Hypothalamus (tissue), 51 donors: ENCODE measurements around the gene PIM3.
A peak's percentile ranks its signal among the peaks of the same experiment; 100 is the strongest.
"Not testable (repeated sequence)": the region's sequence is repeated elsewhere in the genome, so short reads cannot be mapped to it uniquely, and the experiment has no call there.

ENCODE experiments used
- DNase-seq, 51 donors: peaks; one replicate each; lab custom pipeline; 2025; lab: John Stamatoyannopoulos, UW

PIM3 gene

DNA sequence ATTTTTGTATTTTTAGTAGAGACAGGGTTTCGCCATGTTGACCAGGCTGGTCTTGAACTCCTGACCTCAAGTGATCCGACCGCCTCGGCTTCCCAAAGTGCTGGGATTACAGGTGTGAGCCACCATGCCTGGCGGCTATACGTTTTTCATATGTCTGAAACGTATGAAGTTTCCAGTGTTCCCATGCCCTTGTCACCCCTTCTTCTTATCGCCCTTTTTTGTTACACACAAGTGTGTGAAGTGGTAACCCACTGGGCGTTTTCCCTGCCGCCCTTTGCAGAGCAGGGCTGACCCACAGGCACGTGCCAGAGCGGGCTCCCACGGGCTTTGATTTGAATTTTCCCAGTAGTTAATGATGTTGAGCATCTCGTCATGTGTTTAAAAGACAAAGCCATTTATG is 17.0 kb downstream of the PIM3 start:
- DNase-seq: no peak

DNA sequence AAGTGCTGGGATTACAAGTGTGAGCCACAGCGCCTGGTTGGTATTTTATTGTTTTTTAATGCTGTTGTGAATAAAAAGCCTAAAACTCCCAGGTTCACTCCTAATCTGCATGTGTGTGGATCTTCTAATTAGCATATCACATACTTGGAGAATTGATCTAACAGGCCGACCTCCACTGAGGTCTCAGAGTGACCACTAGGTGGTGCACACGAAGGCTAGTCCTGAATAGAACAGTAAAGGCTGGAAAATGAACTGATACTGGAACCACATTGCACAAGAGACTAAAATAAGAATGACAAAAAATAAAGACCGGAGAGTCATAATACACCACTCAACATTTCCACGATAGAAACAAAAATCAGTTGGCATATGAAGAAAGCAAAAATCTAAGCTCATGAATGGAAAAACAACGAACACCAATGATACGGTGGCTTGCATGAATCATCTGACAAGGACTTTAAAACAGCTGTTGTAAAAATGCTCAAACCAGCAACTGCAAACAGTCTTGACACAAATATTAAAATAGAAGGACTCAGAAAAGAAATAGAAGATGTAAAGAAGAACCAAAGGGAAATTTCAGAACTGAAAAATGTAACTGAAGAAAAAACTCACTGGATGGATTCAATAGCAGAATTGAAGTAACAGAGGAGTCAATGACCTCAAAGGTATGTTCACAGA is 19.2 kb downstream of the PIM3 start:
- no peak for DNase-seq

- not testable (repeated sequence) for DNase-seq
Measured at GRCh38 chr22:49981799-49982198, 21.2 kb downstream of the PIM3 start.

DNA sequence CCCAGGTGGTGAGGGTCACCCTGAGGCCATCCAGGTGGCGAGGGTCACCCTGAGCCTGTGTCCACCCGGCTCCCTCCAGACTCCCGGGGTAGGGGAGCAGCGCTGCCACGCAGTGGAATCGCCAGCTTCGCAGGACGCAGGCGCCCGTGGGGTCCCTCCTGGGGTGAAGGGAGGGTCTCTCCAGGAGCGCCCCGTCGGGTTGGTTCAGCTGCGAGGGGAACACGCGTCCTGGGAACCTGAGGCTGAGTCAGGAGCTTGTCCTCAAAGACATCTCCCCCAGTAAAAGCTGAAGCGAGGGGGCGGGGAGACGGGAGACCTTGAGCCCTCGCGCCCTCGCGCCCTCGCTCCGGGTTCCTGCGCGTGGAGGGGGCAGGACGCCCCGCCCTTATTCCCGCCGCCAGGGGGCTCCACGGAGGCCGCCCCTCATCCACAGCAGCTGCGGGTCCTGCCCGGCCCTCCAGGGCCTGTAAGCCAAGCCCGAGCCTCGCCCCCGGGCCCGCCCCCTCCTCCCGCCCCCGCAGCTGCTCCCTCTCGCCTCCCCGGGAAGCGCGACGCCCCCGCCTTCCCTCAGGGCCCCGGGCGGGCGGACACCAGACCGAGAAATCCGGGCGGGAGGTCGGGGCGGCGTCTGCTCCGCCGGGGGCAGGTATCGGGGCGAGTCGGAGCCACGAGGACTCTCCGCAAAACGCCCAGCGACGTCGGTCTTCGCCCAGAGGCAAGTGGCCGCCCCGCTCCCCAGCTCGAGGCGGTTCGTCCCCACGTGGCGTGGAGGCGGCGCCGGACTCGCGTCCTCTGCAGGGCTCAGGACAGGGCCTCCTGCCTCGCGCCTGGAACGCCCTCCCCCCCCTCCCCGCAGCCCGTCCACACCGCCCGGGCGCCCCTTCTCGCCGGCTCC is 22.8 kb downstream of the PIM3 start:
- DNase-seq: no peak

- no peak for DNase-seq
Measured at GRCh38 chr22:49986325-49986724, 25.8 kb downstream of the PIM3 start.

DNA sequence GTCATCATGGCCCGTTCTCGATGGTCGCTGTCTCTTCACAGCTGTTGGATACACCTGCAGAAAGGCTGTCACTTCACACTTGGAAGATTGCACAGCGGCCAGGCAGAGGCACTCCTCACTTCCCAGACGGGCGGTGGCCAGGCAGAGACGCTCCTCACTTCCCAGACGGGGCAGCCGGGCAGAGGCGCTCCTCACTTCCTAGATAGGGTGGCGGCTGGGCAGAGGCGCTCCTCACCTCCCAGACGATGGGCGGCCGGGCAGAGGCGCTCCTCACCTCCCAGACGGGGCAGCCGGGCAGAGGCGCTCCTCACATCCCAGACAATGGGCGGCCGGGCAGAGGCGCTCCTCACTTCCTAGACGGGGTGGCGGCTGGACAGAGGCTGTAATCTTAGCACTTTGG is 29.3 kb downstream of the PIM3 start:
- DNase-seq: not testable (repeated sequence)

- DNase-seq: no peak
Measured at GRCh38 chr22:49991167-49991566, 30.6 kb downstream of the PIM3 start.

DNA sequence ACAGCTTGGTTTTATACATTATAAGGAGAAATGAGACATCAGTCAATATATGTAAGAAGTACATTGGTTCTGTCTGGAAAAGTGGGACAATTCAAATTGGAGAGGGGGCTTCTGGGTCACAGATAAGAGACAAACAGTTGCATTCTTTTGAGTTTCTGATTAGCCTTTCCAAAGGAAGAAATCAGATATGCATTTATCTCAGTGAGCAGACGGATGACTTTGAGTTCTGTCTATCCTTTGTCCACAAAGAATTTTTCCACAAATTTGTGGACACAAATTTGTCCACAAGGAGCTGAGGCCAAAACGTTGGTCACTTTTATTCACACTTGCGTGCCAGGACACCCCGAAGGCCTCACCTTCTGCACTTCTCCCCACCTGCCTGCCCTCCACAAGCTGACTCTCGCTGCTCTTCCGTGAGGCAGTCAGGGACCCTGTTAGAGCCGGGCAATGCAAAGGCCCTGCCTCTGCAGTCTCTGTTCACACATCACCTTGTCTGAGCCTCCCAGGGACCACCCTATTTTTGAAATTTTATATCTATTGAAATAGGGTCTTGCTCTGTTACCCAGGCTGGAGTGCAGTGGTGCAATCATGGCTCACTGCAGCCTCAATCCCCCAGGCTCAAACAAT is 31.4 kb downstream of the PIM3 start:
- DNase-seq: no peak

- DNase-seq: peak in 49 of 51 donors; percentile 19 to 93 (median 76)
Measured at GRCh38 chr22:49992921-49993648, 32.5 kb downstream of the PIM3 start.

DNA sequence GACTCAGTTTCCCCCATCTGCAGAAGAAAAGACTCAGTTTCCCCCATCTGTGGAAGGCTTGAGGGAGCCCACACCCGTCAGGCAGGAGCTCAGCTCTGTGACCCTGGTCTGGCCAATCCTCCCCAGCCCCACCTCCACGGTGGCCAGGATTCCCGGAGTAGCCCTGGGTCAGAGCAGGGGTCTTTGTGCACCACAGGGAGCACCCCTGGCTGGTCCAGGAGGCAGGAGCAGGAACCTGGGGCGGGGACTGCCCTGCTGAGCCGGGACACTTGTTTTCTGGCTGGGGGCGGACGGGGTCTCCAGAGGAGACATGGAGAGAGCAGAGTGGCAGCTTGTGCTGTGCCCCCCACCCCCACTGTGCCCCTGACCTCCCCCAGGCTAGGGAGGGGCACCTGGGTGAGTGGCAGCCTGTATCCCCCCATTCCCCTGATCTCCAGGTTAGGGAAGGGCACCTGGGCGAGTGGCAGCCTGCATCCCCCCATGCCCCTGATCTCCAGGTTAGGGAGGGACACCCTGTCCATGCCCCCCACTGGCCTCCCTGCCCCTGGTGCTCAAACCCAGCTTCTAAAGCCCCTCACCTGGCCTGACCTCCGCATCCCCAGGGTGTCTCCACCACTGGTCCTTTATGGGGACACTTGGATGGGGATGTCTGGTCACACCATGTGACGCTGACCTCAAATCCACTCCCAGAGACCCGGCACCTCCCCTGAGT is 33.2 kb downstream of the PIM3 start:
- no peak for DNase-seq

DNA sequence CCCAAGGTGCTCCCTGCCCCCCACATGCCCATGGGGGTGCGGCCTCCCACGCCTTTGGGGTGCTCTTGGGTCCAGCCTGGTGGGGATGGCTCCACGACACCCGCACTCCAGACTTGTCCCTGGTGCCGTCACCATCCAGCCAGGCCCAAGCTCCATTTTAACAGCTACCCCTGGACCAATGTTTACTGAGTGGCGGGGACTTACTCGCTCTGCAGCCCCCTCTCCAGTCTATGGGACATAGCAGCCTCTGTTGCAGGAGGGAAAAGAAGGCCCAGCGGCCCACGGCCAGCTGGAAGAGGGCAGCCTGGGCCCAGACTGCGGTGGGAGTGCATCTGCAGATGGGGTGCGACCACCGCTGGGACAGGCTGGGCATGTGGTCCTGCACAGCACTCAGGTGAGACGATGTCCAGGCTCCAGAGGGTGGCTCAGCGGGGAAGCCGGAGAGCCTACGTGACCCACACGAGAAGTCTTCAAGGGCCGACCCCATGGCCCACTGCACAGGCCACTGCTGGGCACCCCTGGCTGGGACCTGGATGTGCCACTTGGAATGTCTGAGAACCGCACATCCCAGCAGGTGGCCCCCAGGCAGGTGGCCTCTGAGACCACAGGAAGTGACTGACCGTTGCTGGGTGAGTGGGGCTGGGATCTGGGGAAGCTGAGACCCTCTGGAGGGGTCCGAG is 33.9 kb downstream of the PIM3 start:
- DNase-seq: no peak

DNA sequence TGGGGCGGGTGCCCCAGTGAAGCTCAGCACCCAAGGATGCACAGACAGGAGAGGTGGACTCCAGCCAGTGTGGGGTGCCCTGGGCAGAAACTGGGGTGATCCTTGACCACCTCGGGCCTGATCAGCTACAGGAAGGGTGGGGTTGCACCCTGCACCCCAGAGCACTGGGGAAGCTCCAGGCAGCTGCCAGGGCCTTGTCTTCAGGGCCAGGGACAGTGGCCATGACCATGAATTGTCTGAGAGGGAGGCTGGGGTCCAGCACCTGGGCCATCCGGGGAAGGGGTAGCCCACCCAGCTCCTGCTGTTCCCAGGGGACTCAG is 34.4 kb downstream of the PIM3 start:
- DNase-seq: no peak

- no peak for DNase-seq
Measured at GRCh38 chr22:49995361-49996118, 35.0 kb downstream of the PIM3 start.

DNA sequence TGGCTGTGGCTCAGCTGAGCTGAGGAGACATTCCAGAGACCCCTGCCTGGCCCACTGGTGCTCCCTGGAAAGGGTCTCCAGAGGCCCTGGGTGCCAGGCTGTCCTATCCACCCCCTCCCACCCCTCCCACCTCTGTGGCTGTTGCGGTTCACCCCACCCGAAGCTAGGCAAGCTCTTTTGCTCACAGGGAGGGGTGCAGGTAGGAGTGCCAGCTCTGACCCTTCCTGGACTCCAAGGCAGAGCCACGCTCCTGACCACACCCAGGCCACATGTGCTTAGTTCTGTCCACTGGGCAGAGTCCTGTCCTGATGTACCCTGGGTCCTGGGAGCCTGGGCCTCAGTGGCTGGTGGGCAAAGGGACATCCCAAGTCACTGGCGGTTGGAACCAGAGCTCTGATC is 35.5 kb downstream of the PIM3 start:
- no peak for DNase-seq

GRCh38 chr22:49996518-49997250 is 36.1 kb downstream of the PIM3 start:
- DNase-seq: no peak

DNA sequence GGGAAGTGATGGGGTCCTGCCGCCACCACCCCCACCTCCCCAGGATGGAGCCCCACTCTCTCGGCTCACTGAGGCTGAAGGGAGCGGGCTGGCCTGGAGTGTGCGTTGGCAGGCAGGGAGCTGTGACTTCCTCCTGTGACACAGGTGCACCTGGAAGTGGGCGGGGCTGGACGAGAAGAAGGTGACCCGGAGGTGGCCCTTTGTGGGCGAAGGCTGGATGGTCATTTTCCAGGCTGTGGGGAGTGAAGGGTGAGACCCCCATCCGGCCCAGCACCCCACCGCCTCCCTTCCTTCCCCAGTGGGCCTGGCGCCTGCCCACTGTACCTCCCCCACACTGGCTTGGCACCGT is 36.7 kb downstream of the PIM3 start:
- no peak for DNase-seq

- DNase-seq: no peak
Measured at GRCh38 chr22:49997932-49998717, 37.6 kb downstream of the PIM3 start.

DNA sequence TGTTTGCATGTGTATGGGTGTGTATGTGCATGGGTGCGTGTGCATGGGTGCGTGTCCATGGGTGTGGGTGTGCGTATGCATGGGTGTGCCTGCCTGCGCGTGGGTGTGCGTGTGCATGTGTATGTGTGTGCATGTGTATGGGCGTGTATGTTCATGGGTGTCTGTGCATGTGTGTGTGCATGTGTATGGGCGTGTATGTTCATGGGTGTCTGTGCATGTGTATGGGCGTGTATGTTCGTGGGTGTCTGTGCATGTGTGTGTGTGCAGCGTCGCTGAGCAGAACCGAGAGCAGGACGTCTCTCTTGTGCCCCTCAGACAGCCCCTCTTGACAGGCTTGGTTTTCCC is 38.1 kb downstream of the PIM3 start:
- DNase-seq: no peak
